NCI-H526 (cell line): ENCODE results near the gene USP50.
A peak's percentile ranks its signal among the peaks of the same experiment; 100 is the strongest.
"Not testable (repeated sequence)": the region's sequence is repeated elsewhere in the genome, so short reads cannot be mapped to it uniquely, and the experiment has no call there.

Experiments
- DNase-seq, 2 experiments: peaks; one replicate each; lab custom pipeline; 2025; lab: John Stamatoyannopoulos, UW

Gene USP50

GRCh38 chr15:50546566-50546965, at the start of gene USP50:
Gene USP50 (minus strand): TSS chr15:50546666. CDS start chr15:50546525, 141 bp downstream.
- DNase-seq = no peak

- DNase-seq = no peak
Measured at GRCh38 chr15:50594311-50594710, 47.8 kb upstream of the USP50 start.

DNA sequence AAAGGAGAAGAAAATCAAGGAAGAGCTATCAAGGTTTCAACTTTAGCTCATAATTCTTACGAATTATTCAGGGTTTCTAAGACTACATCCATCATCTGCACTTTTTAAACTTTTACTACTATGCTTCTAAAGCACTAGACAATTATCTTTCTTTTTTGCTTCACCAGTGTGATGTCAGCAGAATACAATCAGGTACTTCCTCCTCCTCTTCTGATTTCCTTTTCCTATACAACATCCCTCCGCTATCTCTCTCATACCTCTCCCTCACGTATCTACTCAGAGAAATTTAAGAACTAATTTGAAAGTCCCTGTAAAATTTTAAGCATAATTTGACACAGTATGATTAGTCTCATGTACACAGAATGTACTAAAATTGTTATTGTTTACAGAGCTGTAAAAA, 47.3 kb upstream of the USP50 start:
- no peak for DNase-seq

DNA sequence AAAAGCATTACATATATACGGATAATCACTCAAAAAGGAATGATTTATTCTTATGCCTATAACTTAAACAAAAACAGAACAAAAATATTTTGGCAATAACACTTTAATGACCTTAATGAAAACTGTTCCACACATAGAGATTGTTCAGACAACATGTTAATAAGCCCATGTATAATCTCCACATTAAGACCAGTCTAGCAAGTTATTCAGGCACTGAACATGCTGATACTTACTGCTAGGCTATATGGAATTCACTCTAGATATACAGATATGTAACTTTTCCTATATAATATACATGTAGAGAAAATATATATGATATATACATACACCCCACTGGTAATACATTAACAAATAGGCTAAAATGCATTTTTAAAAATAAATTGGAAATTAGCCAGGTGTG, 43.8 kb upstream of the USP50 start:
- no peak for DNase-seq

- DNase-seq = no peak
Measured at GRCh38 chr15:50577492-50577891, 31.0 kb upstream of the USP50 start.

- DNase-seq = no peak
Measured at GRCh38 chr15:50576166-50576565, 29.7 kb upstream of the USP50 start.

- DNase-seq = not testable (repeated sequence)
Measured at GRCh38 chr15:50573842-50574241, 27.4 kb upstream of the USP50 start.

DNA sequence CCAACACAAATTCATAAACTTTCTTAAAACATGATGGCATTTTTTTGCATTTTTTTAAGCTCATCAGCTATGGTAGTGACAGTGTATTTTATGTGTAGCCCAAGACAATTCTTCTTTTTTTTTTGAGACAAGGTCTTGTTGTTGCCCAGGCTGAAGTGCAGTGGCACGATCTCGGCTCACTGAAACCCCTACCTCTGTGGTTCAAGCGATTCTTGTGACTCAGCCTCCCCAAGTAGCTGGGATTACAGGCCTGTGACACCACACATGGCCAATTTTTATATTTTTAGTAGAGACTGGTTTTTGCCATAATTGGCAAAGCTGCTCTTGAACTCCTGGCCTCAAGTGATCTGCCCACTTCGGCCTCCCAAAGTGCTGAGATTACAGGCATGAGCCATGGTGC, 17.3 kb upstream of the USP50 start:
- DNase-seq = no peak

DNA sequence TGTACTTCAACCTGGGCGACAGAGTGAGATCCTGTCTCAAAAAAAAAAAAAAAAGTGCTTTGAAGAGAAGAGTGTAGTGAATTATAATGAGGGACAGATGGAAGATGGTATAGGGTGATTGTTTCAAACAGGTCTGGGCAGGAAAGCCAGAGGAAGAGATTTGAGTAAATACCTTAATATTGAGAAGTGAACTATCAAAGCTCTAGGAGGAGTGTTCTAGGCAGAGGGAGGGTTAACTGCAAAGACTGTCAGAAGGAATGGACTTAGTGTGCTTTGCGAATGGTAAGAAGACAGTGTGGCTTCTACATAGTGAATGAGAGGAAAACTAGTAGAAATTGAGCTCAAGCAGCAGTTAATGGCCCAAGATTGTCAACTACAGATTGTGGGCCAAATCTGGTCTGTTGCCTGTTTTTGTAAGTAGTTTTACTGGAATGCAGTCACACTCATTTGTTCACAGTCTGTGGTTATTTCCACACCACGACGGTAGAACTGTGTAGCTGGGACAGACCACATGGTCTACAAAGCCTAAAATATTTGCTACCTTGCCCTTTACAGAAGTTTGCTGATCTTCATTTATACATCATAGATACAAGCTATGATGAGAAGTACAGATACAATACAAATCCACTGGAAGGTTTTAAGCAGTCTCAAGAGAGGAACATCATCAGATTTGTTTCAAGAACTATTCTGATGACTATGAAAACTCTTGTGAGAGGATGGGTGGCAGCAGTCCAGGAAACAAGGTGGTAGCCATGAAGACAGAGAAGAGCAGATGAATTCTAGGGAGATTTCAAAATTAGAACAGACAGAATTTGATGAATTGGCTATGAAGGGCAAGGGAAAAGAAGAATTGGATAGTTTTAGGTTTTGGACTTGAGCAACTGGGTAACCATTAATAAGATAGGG, 16.5 kb upstream of the USP50 start:
- DNase-seq = no peak

DNA sequence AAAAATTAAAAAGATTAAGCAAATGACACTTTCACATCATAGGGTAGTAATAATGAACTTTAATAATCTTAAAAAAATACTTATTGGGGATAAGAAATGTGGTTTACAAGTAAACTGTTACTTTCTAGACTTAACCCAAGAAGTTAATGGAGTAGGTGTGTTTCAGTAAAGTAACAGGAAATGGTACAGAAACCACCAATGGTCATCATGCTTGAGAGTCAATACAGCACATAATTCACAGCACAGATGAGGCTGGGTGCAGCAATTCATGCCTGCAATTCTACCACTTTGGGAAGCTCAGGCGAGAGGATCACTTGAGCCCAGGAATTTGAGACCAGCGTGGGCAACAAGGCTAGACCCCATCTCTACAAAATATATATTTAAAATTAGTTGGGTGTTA, 11.5 kb upstream of the USP50 start:
- DNase-seq = no peak

DNA sequence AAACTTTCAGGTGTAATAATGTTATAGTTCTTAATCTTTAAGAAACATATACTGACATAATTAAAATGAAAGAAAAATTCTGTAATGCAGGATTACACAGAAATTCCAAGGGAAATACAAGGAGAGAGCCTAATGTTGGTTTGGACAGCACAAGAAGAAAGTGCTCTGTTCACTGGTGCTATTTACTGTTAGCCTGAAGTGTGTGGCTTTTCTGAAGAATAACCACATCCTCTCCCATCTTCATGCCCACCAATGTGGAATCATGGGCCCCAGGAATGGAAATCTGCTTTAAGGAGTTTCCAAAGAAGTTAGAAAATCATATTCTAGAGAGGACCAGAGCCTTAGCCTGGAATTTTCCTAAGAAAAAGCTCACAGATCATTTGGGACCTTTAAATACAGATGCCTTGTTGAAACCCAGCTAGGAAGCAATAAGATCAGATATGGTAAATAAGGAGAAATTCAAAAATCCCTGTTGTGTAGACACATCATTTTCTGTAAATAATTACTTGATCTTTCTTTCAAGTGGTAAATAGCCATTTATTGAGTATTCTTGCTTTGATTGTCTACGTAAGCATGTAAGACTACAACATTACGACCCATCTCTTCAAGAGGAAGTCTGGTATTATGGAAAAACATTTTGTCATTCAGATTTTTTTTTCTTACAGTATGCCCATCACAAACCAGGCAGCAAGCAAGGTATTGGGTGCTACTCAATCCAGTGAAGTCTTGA, 10.3 kb upstream of the USP50 start:
- DNase-seq = no peak

DNA sequence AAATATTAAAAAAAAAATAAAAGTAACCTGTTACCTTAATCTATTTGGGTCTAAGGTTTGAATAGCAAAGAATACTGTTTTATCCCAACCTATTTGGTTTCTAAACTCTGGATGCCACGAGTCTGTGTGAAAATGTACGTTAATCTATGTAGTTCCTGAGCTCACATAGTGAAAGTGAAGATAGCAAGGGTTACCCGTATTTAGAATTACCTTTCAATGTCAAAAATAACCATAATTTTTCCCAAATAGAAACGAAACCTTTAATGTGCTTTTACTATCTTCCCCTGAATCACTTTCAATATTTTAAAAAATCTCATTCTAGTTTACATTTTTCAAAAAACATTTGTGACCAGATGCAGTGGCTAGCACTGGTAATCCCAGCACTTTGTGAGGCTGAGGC, 5.8 kb upstream of the USP50 start:
- no peak for DNase-seq

- DNase-seq = no peak
Measured at GRCh38 chr15:50549326-50549725, 2.9 kb upstream of the USP50 start.

GRCh38 chr15:50544368-50544767, 2.1 kb downstream of the USP50 start:
- peak in 1 of 2 experiments; percentile 32 for DNase-seq

DNA sequence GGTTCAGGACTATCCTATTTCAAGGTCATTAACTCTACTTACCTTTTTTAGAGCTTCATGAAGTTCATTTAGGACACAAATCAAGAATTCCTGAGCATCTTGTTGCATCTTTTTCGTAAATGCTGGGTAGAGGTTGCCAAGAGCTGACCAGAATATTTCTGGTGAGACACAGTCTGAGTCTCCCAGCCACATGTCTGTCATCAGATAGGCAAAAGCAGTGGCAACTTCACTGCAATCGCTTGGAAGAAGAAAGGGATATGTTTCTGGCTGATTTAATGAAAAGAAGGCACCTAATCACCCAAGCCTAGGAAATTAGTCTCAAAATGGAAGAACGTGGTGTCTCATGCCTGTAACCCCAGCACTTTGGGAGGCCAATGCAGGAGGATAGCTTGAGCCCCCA, 2.9 kb downstream of the USP50 start:
- DNase-seq = no peak

DNA sequence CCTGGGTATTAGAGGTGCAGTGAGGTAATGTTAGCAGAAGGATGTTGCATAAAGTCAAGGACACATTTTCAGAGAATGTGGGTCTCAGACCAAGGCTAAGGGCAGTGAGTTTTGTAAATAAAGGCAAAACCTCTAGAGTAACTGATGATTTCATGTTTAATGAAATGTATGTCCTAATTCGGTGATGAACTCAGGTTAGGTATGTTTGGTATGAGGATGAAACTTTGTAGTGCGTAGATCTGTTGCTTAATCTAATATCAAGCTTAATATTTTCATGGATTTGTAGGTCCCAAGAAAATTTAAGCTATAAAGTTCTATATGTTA, 3.6 kb downstream of the USP50 start:
- no peak for DNase-seq

DNA sequence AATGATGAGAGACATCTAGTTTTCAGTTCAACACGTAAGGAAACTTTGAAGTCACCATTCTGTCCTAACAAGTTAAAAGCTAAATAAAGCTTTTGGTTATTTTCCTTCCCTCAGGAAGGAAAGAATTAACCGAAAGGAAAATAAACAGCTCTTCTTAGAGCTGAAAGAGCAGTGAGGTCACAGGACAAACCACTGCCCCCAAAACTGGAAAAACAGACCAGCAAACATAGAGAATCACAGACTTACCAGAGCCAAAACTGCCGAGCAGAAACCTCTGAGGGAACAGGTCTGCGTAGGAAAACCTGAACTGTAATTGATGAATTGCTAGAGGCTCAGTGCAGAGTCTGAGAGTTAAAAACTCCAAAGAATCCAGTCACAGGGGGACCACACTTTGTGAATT, 14.7 kb downstream of the USP50 start:
- DNase-seq = no peak

GRCh38 chr15:50531163-50531562, 15.3 kb downstream of the USP50 start:
- no peak for DNase-seq

GRCh38 chr15:50523851-50524251, 22.6 kb downstream of the USP50 start:
- no peak for DNase-seq

- DNase-seq = peak; percentile 50 to 61
Measured at GRCh38 chr15:50519740-50520425, 26.6 kb downstream of the USP50 start.

DNA sequence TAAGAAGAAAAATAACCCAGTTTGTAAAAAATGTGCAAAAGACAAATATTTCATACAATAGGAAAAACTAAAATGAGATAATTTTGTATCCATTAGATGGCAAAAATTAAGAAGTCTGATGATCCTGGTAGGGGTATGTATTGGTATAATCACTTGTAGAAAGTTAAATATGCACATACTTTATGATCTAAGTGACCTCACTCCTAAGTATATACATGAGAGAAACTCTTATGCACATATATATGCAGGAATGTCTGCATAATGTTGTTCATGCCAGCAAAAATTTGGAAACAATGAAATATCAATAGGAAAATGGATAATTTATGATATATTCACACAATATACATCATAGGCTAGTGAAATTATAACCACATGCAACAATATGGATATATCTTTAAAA, 33.5 kb downstream of the USP50 start:
- DNase-seq = no peak

- DNase-seq = no peak
Measured at GRCh38 chr15:50506121-50506520, 40.3 kb downstream of the USP50 start.

GRCh38 chr15:50505656-50506055, 40.8 kb downstream of the USP50 start:
- not testable (repeated sequence) for DNase-seq
